ENCODE data around the gene NMT1. TPM values are rescaled to one million over a fixed set of nuclear protein-coding genes. Genes with fewer than 3 reads are reported as not detected.
A peak's percentile ranks its signal among the peaks of the same experiment; 100 is the strongest.

Gene NMT1
- total RNA-seq, 1 donor from 2014 or later, result 118 TPM

DNA sequence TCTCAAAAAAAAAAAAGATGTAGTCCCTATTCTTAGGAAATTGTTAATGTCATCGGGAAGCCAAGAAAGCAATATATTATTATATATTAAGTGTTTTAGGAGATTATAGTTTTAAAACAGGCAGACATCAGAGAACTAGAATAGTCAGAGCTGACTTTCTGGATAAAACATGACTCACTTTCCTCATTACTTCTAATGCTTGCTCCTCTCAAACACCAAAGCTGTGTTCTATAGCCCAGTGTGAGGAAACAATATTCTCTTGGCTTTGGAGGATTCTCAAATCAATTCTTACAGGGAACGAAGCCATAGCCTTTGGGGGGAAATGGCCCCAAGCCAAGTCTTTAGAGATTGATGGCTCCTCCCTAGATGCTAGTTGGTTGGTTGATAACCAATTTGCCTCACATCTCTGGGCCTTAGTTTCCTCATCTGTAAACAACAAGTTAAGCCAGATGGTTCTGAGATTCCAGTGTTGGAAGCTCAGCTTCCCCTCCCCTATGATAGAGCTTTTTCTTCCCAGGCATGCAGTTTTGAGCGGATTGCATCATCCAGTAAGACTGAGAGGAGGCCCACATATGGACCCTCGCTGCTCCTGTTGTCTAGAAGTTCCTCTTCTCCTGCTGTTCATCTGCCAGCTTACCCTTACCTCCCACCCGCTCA is 12.4 kb downstream of the NMT1 start:
- peak overlapping the region; percentile 85 for H3K27ac Mint-ChIP-seq (ENCODE audit: unreplicated experiment)
- H3K9me3 Mint-ChIP-seq, result no peaks in the 10 kb centered on the region
- no peak for DNase-seq (ENCODE audit: low read depth, low spot score)
- peaks cover 4% of the 10 kb centered on the region for H3K4me1 Mint-ChIP-seq
- H3K27me3 Mint-ChIP-seq (ENCODE audit: low read depth), result no peaks in the 10 kb centered on the region
- no peak overlapping the region for H3K4me3 Mint-ChIP-seq
- H3K36me3 Mint-ChIP-seq (ENCODE audit: low read depth), result peaks cover 9% of the 10 kb centered on the region
- TF ChIP-seq, protein P1, sequence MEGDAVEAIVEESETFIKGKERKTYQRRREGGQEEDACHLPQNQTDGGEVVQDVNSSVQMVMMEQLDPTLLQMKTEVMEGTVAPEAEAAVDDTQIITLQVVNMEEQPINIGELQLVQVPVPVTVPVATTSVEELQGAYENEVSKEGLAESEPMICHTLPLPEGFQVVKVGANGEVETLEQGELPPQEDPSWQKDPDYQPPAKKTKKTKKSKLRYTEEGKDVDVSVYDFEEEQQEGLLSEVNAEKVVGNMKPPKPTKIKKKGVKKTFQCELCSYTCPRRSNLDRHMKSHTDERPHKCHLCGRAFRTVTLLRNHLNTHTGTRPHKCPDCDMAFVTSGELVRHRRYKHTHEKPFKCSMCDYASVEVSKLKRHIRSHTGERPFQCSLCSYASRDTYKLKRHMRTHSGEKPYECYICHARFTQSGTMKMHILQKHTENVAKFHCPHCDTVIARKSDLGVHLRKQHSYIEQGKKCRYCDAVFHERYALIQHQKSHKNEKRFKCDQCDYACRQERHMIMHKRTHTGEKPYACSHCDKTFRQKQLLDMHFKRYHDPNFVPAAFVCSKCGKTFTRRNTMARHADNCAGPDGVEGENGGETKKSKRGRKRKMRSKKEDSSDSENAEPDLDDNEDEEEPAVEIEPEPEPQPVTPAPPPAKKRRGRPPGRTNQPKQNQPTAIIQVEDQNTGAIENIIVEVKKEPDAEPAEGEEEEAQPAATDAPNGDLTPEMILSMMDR (conservative IDR thresholded peaks at IDR 0.05), result no peak

DNA sequence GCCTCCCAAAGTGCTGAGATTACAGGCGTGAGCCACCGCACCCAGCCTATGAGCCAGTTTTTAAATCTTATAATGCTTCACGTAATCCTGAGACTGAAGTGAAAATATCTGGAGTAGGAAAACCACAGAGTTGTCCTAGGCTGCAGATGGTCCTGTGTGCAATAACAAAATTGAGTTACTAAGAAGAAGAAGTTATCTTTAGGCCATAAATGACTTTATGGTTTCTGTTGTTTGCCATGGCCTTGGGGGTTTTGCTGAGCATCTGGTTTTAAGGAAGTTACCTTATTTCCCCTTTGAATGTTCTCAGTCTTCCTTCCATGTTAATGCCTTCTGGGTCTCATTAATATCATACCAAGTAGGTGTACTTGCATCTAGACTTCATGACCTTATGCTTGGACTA is 16.5 kb downstream of the NMT1 start:
- Mint-ChIP-seq H3K36me3 (ENCODE audit: low read depth) (peaks cover 11% of the 10 kb centered on the region), H3K27me3 (ENCODE audit: low read depth) (no peaks in the 10 kb centered on the region), H3K27ac (ENCODE audit: unreplicated experiment) (no peak overlapping the region), H3K9me3 (no peaks in the 10 kb centered on the region), H3K4me3 (no peak overlapping the region), H3K4me1 (peaks cover 4% of the 10 kb centered on the region)
- no peak for DNase-seq (ENCODE audit: low read depth, low spot score)
- TF ChIP-seq, protein P1 (conservative IDR thresholded peaks at IDR 0.05), result no peak

DNA sequence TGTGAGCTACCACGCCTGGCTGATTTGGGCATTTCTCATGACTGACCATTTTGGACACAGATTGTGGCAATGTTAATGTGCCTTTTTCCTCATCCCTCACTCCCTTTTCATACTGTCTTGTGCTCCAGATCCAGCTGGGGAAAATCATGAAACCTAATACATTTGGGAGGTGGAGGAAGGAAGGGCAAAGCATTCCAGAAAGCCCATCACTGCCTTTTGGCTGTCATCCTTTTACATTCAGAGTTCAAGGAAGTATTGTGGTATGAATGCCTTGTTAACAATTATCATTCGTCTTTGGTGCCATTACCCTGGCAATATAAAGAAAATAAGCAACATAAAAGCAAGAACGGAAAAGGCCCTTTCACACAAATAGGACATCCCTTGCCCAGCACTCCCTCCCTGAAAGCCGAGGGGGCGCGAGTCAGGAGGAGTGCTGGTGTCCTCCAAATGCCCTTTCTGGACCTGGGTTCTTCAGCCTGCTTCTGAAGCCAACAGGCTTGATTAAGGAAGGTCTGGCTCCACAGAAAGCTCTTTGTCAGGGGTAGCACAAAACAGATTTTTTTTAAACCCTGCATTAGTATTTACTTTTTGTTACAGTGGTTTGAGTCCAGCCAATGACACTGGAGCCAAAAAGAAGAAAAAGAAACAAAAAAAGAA is 20.1 kb downstream of the NMT1 start:
- H3K4me3 Mint-ChIP-seq, result no peak overlapping the region
- peaks cover 10% of the 10 kb centered on the region for H3K36me3 Mint-ChIP-seq (ENCODE audit: low read depth)
- TF ChIP-seq, protein P1 (conservative IDR thresholded peaks at IDR 0.05), result no peak
- no peaks in the 10 kb centered on the region for H3K4me1 Mint-ChIP-seq
- H3K9me3 Mint-ChIP-seq, result no peaks in the 10 kb centered on the region
- no peaks in the 10 kb centered on the region for H3K27me3 Mint-ChIP-seq (ENCODE audit: low read depth)
- DNase-seq (ENCODE audit: low read depth, low spot score), result no peak
- H3K27ac Mint-ChIP-seq (ENCODE audit: unreplicated experiment), result no peak overlapping the region

DNA sequence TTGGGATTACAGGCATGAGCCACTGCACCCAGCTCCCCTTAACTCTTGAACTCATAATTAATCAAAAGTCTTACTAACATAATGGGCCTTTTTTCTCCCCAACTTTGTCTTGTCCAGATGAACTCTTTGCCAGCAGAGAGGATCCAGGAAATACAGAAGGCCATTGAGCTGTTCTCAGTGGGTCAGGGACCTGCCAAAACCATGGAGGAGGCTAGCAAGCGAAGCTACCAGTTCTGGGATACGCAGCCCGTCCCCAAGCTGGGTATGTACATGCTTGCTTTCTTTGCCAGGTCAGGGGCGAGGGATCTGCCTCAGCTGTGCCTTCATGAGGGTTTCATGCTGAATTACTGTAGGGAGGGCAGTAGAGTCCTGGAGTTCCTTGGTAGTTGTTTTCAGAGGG is 25.3 kb downstream of the NMT1 start:
- Mint-ChIP-seq H3K27me3 (ENCODE audit: low read depth) (no peaks in the 10 kb centered on the region), H3K4me1 (no peaks in the 10 kb centered on the region)

DNA sequence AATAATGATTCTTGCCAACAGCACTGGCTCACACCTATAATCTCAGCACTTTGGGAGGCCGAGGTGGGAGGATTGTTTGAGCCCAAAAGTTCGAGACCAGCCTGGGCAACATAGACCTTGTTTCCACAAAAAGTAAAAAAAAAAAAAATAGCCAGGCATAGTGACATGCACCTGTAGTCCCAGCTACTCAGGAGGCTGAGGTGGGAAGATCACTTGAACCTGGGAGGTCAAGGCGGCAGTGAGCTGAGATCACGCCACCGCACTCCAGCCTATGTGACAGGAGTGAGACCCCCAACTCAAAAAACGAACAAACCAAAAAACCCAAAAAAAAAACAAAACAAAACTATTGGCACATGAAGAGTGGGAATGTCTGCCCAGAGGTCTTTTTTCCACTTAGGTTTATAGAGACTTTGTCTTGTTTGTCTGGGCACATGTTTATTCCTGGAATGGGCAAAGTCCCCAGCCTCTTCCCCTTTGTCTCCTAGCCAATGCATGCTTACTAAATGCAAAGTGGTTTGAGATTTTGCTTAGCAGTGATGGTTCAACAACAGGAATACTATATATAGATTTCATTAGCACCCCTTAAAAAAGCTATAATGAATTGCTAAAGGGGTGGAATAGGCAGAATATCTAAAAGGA is 25.9 kb downstream of the NMT1 start:
- Mint-ChIP-seq H3K9me3 (no peaks in the 10 kb centered on the region), H3K27me3 (ENCODE audit: low read depth) (no peaks in the 10 kb centered on the region), H3K27ac (ENCODE audit: unreplicated experiment) (no peak overlapping the region), H3K4me3 (no peak overlapping the region), H3K4me1 (no peaks in the 10 kb centered on the region), H3K36me3 (ENCODE audit: low read depth) (peaks cover 7% of the 10 kb centered on the region)
- DNase-seq (ENCODE audit: low read depth, low spot score), result no peak
- TF ChIP-seq, protein P1 (conservative IDR thresholded peaks at IDR 0.05), result no peak

More for the DNA sequence above, 25.3 kb downstream of the NMT1 start:
- Mint-ChIP-seq H3K27ac (ENCODE audit: unreplicated experiment) (no peak overlapping the region), H3K36me3 (ENCODE audit: low read depth) (peaks cover 8% of the 10 kb centered on the region), H3K9me3 (no peaks in the 10 kb centered on the region), H3K4me3 (no peak overlapping the region)
- TF ChIP-seq, protein P1 (conservative IDR thresholded peaks at IDR 0.05), result no peak
- no peak for DNase-seq (ENCODE audit: low read depth, low spot score)

Measured in neural crest cell (in vitro differentiated cells).